H9 (cell line): ENCODE results near the gene IMPDH1. TPM values are rescaled to one million over a fixed set of nuclear protein-coding genes. Genes with fewer than 3 reads are reported as not detected.

ENCODE experiments used
- DNase-seq: peaks from one replicate; pipeline ENCODE4 v3.0.0-alpha.2; 2017
- H2AFZ ChIP-seq: one replicate; pipeline ENCODE4 v1.6.1; 2013; ENCODE audit warnings: mild to moderate bottlenecking, low read length, control low read depth, moderate library complexity
- H2AK5ac ChIP-seq: 2 replicates; pipeline ENCODE4 v1.6.1; 2013; ENCODE audit warnings: low read length, control low read depth, mixed read lengths; ENCODE audit not compliant: insufficient read length
- H2BK120ac ChIP-seq: one replicate; pipeline ENCODE4 v1.6.1; 2013; ENCODE audit warnings: low read depth, mild to moderate bottlenecking, low read length, control low read depth, inconsistent platforms; ENCODE audit not compliant: poor library complexity, severe bottlenecking
- H2BK12ac ChIP-seq: 2 replicates; pipeline ENCODE4 v1.6.1; 2013; ENCODE audit warnings: low read length, control low read depth, mixed read lengths, low read depth; ENCODE audit not compliant: insufficient read length
- H2BK15ac ChIP-seq: 2 replicates; pipeline ENCODE4 v1.6.1; 2013; ENCODE audit warnings: low read depth, low read length, control low read depth
- H2BK20ac ChIP-seq: one replicate; pipeline ENCODE4 v1.6.1; 2013; ENCODE audit warnings: low read depth, mild to moderate bottlenecking, low read length, control low read depth, inconsistent platforms; ENCODE audit not compliant: poor library complexity, severe bottlenecking
- H2BK5ac ChIP-seq: 2 replicates; pipeline ENCODE4 v1.6.1; 2013; ENCODE audit warnings: low read length, control low read depth, mixed read lengths; ENCODE audit not compliant: insufficient read length
- H3K14ac ChIP-seq: 2 replicates; pipeline ENCODE4 v1.6.1; 2013; ENCODE audit warnings: low read length, control low read depth; ENCODE audit not compliant: insufficient read depth
- H3K18ac ChIP-seq: 2 replicates; pipeline ENCODE4 v1.6.1; 2013; ENCODE audit warnings: low read depth, mild to moderate bottlenecking, mixed read lengths, low read length, control low read depth; ENCODE audit not compliant: insufficient read length
- H3K23ac ChIP-seq: 2 replicates; pipeline ENCODE4 v1.6.1; 2013; ENCODE audit warnings: low read length, control low read depth, mixed read lengths, low read depth; ENCODE audit not compliant: insufficient read length
- H3K23me2 ChIP-seq: 2 replicates; pipeline ENCODE4 v1.6.1; 2013; ENCODE audit warnings: low read depth, mild to moderate bottlenecking, mixed read lengths, low read length, control low read depth; ENCODE audit not compliant: insufficient read length, poor library complexity, severe bottlenecking
- H3K27ac ChIP-seq: 2 replicates; pipeline ENCODE4 v1.5.1; 2013; ENCODE audit warnings: low read length, control low read depth, mixed read lengths, low read depth; ENCODE audit not compliant: insufficient read length
- H3K27me3 ChIP-seq: 2 replicates; pipeline ENCODE4 v1.6.1; 2013; ENCODE audit warnings: low read length, control low read depth, inconsistent platforms; ENCODE audit not compliant: insufficient read depth
- H3K4ac ChIP-seq: 2 replicates; pipeline ENCODE4 v1.6.1; 2013; ENCODE audit warnings: low read depth, mild to moderate bottlenecking, control low read depth, inconsistent platforms, low read length, moderate library complexity
- H3K4me1 ChIP-seq: 2 replicates; pipeline ENCODE4 v1.6.1; 2013; ENCODE audit warnings: low read length, control low read depth, inconsistent platforms; ENCODE audit not compliant: insufficient read depth
- H3K4me2 ChIP-seq: 2 replicates; pipeline ENCODE4 v1.6.1; 2013; ENCODE audit warnings: low read length, control low read depth, mixed read lengths; ENCODE audit not compliant: insufficient read length, insufficient read depth
- H3K56ac ChIP-seq: 2 replicates; pipeline ENCODE4 v1.6.1; 2013; ENCODE audit warnings: low read depth, mild to moderate bottlenecking, mixed read lengths, low read length, control low read depth; ENCODE audit not compliant: insufficient read length
- H3K79me1 ChIP-seq: 2 replicates; pipeline ENCODE4 v1.6.1; 2013; ENCODE audit warnings: low read depth, mild to moderate bottlenecking, moderate library complexity, low read length, control low read depth, inconsistent platforms; ENCODE audit not compliant: insufficient read depth, poor library complexity, severe bottlenecking
- H3K79me2 ChIP-seq: 2 replicates; pipeline ENCODE4 v1.6.1; 2013; ENCODE audit warnings: low read length, control low read depth, inconsistent platforms; ENCODE audit not compliant: insufficient read depth
- H3K9ac ChIP-seq: 2 replicates; pipeline ENCODE4 v1.6.1; 2013; ENCODE audit warnings: low read length, control low read depth, mixed read lengths; ENCODE audit not compliant: insufficient read length; ENCODE audit errors: extremely low read depth
- H3K9me3 ChIP-seq: one replicate; pipeline ENCODE4 v1.6.1; 2013; ENCODE audit warnings: low read depth, low read length, inconsistent platforms; ENCODE audit not compliant: control insufficient read depth
- H3T11ph ChIP-seq: one replicate; pipeline ENCODE4 v1.6.1; 2013; ENCODE audit warnings: mild to moderate bottlenecking, low read length, control low read depth, inconsistent platforms
- H4K20me1 ChIP-seq: one replicate; pipeline ENCODE4 v1.6.1; 2013; ENCODE audit not compliant: control insufficient read depth, insufficient read length, insufficient read depth
- H4K5ac ChIP-seq: 2 replicates; pipeline ENCODE4 v1.6.1; 2013; ENCODE audit warnings: low read depth, mild to moderate bottlenecking, mixed read lengths, low read length, control low read depth; ENCODE audit not compliant: insufficient read length
- H4K8ac ChIP-seq: replicated peaks from 2 replicates; pipeline ENCODE4 v1.6.1; 2013; ENCODE audit warnings: low read length, control low read depth, mixed read lengths, low read depth; ENCODE audit not compliant: insufficient read length
- H4K91ac ChIP-seq: 2 replicates; pipeline ENCODE4 v1.6.1; 2013; ENCODE audit warnings: low read depth, mild to moderate bottlenecking, moderate library complexity, mixed read lengths, low read length, control low read depth; ENCODE audit not compliant: insufficient read length
- H3K27ac Mint-ChIP-seq, 3 experiments: 2 replicates in 2 of 3; 3 replicates in 1 of 3; pipeline ENCODE4 v1.8.0; 2020 to 2021; ENCODE audit warnings: mixed read lengths in 3 of 3, mild to moderate bottlenecking in 1 of 3, moderate library complexity in 1 of 3
- H3K27me3 Mint-ChIP-seq: 2 replicates; pipeline ENCODE4 v1.8.0; 2021; ENCODE audit warnings: low read depth, mild to moderate bottlenecking, moderate library complexity, mixed read lengths
- H3K36me3 Mint-ChIP-seq, 3 experiments: 2 replicates in 2 of 3; 3 replicates in 1 of 3; pipeline ENCODE4 v1.8.0; 2020 to 2021; ENCODE audit warnings: low read depth in 3 of 3, mixed read lengths in 3 of 3; ENCODE audit not compliant: insufficient read depth in 1 of 3
- H3K4me1 Mint-ChIP-seq, 2 experiments: 2 replicates each; pipeline ENCODE4 v1.8.0; 2020; ENCODE audit warnings: mixed read lengths in 2 of 2
- H3K4me3 Mint-ChIP-seq, 2 experiments: 2 replicates in 1 of 2; 3 replicates in 1 of 2; pipeline ENCODE4 v1.8.0; 2020 to 2021; ENCODE audit warnings: mild to moderate bottlenecking in 2 of 2, mixed read lengths in 2 of 2, moderate library complexity in 1 of 2
- H3K9me3 Mint-ChIP-seq, 2 experiments: 2 replicates in 1 of 2; 3 replicates in 1 of 2; pipeline ENCODE4 v1.8.0; 2020; ENCODE audit warnings: mild to moderate bottlenecking in 2 of 2, mixed read lengths in 2 of 2, moderate library complexity in 1 of 2
- CTCF ChIP-seq: fragments of 200-600 bp; sonication (generic); conservative IDR thresholded peaks from 3 replicates; pipeline ENCODE4 v1.8.0; 2021; ENCODE audit warnings: antibody characterized with exemption, mild to moderate bottlenecking
- WGBS: extraction: QIAGEN DNeasy Blood & Tissue Kit; methylation state at CpG from one replicate; pipeline ENCODE4 v1.1.7; 2013; ENCODE audit warnings: missing lambda C conversion rate, low lambda C conversion rate, mixed read lengths; ENCODE audit not compliant: insufficient read length; ENCODE audit errors: extremely low coverage; 5-methylcytosine and 5-hydroxymethylcytosine counted together
- total RNA-seq: library from RNA; stranded (reverse); gene quantifications from 2 replicates; pipeline ENCODE4 v1.2.1, GENCODE V29; 2021

IMPDH1 gene
- total RNA-seq, 1 experiment from 2014 or later: 35.2 TPM

GRCh38 chr7:128394904-128395496, 14.8 kb downstream of the IMPDH1 start:
- Histone ChIP-seq H3K14ac (no peak overlapping the region), H2BK12ac (no peak overlapping the region), H2AFZ (no peak overlapping the region), H3K18ac (no peak overlapping the region), H3K9me3 (no peaks in the 10 kb centered on the region), H3K79me1 (no peaks in the 10 kb centered on the region), H2BK120ac (no peak overlapping the region), H3K4ac (no peak overlapping the region), H4K20me1 (peaks cover under 1% of the 10 kb centered on the region), H2BK5ac (no peak overlapping the region), H3K79me2 (no peaks in the 10 kb centered on the region), H3T11ph (no peak overlapping the region), H3K4me1 (no peaks in the 10 kb centered on the region), H4K5ac (no peak overlapping the region), H3K23ac (no peak overlapping the region), H3K4me2 (no peak overlapping the region), H3K27me3 (no peaks in the 10 kb centered on the region), H2AK5ac (no peak overlapping the region), H4K91ac (no peak overlapping the region), H3K9ac (no peak overlapping the region), H2BK20ac (no peak overlapping the region), H2BK15ac (no peak overlapping the region), H4K8ac (no peak overlapping the region), H3K56ac (no peak overlapping the region), H3K23me2 (no peaks in the 10 kb centered on the region), H3K27ac (no peak overlapping the region)
- peaks cover 4 to 6% of the 10 kb centered on the region in 2 experiments for H3K4me1 Mint-ChIP-seq
- no CpG with 5 or more reads among the region's 16 CpGs for WGBS
- H3K4me3 Mint-ChIP-seq: no peak overlapping the region
- H3K27me3 Mint-ChIP-seq: no peaks in the 10 kb centered on the region
- no peak for TF ChIP-seq CTCF
- peaks cover 8 to 16% (median 8%) of the 10 kb centered on the region in 3 experiments for H3K36me3 Mint-ChIP-seq
- DNase-seq: no peak
- no peaks in the 10 kb centered on the region for H3K9me3 Mint-ChIP-seq
- no peak overlapping the region for H3K27ac Mint-ChIP-seq
